ENCODE measurements around the gene SCRN2.

SCRN2 gene

DNA sequence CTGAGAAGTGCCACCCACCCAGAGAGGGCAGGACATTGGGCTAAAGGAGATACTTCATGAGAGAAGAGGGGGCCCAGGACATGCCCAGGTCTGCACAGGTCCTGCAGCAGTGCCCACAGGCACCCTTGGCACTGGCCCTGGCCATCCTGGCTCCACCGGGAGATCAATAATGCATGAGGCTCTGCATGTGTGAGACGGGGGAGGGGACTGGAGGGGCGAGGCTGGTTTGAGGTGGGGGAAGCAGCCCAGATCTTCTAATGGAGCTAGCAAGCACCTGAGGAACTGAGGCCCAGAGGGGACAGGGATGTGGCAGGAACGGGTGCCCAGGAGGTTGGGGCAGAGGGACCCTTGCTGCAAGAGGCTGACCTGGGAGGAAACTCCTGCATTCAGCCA lies 20.0 kb downstream of the SCRN2 start:
- ATAC-seq, result peak; percentile 1; the same call in 2 of the 3 replicates
- no peak for TF ChIP-seq PPARA (CRISPR knock-in tag; IDR thresholded peaks at IDR 0.05; ENCODE audit: borderline replicate concordance)
- no peak for TF ChIP-seq TOX (CRISPR knock-in tag; IDR thresholded peaks at IDR 0.05; ENCODE audit: borderline replicate concordance)
- TF ChIP-seq, protein P1, sequence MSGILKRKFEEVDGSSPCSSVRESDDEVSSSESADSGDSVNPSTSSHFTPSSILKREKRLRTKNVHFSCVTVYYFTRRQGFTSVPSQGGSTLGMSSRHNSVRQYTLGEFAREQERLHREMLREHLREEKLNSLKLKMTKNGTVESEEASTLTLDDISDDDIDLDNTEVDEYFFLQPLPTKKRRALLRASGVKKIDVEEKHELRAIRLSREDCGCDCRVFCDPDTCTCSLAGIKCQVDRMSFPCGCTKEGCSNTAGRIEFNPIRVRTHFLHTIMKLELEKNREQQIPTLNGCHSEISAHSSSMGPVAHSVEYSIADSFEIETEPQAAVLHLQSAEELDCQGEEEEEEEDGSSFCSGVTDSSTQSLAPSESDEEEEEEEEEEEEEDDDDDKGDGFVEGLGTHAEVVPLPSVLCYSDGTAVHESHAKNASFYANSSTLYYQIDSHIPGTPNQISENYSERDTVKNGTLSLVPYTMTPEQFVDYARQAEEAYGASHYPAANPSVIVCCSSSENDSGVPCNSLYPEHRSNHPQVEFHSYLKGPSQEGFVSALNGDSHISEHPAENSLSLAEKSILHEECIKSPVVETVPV (CRISPR knock-in tag; IDR thresholded peaks at IDR 0.05), result no peak
- TF ChIP-seq SNAI2 (CRISPR knock-in tag; IDR thresholded peaks at IDR 0.05), result no peak
- TF ChIP-seq, protein P2, sequence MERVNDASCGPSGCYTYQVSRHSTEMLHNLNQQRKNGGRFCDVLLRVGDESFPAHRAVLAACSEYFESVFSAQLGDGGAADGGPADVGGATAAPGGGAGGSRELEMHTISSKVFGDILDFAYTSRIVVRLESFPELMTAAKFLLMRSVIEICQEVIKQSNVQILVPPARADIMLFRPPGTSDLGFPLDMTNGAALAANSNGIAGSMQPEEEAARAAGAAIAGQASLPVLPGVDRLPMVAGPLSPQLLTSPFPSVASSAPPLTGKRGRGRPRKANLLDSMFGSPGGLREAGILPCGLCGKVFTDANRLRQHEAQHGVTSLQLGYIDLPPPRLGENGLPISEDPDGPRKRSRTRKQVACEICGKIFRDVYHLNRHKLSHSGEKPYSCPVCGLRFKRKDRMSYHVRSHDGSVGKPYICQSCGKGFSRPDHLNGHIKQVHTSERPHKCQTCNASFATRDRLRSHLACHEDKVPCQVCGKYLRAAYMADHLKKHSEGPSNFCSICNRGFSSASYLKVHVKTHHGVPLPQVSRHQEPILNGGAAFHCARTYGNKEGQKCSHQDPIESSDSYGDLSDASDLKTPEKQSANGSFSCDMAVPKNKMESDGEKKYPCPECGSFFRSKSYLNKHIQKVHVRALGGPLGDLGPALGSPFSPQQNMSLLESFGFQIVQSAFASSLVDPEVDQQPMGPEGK (CRISPR knock-in tag; IDR thresholded peaks at IDR 0.05; ENCODE audit: borderline replicate concordance), result no peak
- no peak for TF ChIP-seq ZFP30 (CRISPR knock-in tag; IDR thresholded peaks at IDR 0.05)
- TF ChIP-seq TCF4 (CRISPR knock-in tag; IDR thresholded peaks at IDR 0.05; ENCODE audit: borderline replicate concordance), result no peak
- no peak for TF ChIP-seq ZC3H10 (CRISPR knock-in tag; IDR thresholded peaks at IDR 0.05)
- TF ChIP-seq BACH2 (CRISPR knock-in tag; IDR thresholded peaks at IDR 0.05; ENCODE audit: borderline replicate concordance), result no peak
- TF ChIP-seq, protein P3, sequence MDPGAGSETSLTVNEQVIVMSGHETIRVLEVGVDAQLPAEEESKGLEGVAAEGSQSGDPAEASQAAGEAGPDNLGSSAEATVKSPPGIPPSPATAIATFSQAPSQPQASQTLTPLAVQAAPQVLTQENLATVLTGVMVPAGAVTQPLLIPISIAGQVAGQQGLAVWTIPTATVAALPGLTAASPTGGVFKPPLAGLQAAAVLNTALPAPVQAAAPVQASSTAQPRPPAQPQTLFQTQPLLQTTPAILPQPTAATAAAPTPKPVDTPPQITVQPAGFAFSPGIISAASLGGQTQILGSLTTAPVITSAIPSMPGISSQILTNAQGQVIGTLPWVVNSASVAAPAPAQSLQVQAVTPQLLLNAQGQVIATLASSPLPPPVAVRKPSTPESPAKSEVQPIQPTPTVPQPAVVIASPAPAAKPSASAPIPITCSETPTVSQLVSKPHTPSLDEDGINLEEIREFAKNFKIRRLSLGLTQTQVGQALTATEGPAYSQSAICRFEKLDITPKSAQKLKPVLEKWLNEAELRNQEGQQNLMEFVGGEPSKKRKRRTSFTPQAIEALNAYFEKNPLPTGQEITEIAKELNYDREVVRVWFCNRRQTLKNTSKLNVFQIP (CRISPR knock-in tag; IDR thresholded peaks at IDR 0.05; ENCODE audit: borderline replicate concordance, low read depth), result no peak
- TF ChIP-seq ISL1 (CRISPR knock-in tag; IDR thresholded peaks at IDR 0.05), result no peak
- TF ChIP-seq CSDC2 (CRISPR knock-in tag; IDR thresholded peaks at IDR 0.05), result no peak
- TF ChIP-seq, protein P4, sequence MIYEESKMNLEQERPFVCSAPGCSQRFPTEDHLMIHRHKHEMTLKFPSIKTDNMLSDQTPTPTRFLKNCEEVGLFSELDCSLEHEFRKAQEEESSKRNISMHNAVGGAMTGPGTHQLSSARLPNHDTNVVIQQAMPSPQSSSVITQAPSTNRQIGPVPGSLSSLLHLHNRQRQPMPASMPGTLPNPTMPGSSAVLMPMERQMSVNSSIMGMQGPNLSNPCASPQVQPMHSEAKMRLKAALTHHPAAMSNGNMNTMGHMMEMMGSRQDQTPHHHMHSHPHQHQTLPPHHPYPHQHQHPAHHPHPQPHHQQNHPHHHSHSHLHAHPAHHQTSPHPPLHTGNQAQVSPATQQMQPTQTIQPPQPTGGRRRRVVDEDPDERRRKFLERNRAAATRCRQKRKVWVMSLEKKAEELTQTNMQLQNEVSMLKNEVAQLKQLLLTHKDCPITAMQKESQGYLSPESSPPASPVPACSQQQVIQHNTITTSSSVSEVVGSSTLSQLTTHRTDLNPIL (CRISPR knock-in tag; IDR thresholded peaks at IDR 0.05; ENCODE audit: low read depth), result no peak
- TF ChIP-seq RARB (CRISPR knock-in tag; IDR thresholded peaks at IDR 0.05), result no peak
- TF ChIP-seq ZFP3 (CRISPR knock-in tag; IDR thresholded peaks at IDR 0.05), result no peak
- no peak for TF ChIP-seq ZNF8 (CRISPR knock-in tag; IDR thresholded peaks at IDR 0.05)

DNA sequence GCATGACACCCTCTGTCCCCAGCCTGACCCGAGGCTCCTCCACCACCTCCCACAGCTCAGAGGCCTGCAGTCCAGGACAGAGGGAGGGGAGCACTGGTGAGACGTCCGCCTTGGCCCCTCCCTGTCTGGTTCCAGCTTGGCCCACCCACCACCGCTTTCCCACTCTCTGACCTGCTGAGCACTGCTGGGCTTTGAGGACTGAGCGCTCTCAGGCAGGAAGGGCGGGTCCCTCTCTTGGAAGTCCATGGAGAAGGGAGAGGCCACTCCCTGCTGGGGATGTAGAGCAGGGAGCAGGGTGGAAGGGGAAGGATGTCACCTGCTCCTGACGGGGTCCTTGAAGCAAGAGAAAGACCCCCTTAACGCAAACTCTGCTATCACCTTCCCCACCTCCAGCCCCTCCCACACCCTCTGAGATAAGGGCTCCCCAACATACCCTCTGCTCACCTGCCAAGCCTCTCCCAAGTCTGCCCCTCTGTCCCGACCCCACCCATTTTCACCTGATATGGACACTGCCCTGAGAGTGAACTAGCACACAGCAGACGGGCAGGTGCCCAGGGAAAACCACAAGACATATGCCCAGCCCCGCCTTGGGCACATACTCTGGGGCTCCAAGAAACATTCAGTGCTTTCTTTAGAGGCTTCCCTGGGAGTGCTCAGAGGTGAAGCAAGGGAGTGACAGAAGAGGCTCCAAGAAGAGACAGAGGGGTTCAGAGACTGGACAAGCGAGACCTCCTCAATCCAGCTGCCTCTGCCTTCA lies 20.9 kb downstream of the SCRN2 start:
- no peak for TF ChIP-seq BACH2 (CRISPR knock-in tag; IDR thresholded peaks at IDR 0.05; ENCODE audit: borderline replicate concordance)
- no peak for TF ChIP-seq TCF4 (CRISPR knock-in tag; IDR thresholded peaks at IDR 0.05; ENCODE audit: borderline replicate concordance)
- TF ChIP-seq ZNF565 (CRISPR knock-in tag; conservative IDR thresholded peaks at IDR 0.05; ENCODE audit: low read depth), result no peak
- TF ChIP-seq TOX (CRISPR knock-in tag; IDR thresholded peaks at IDR 0.05; ENCODE audit: borderline replicate concordance), result no peak
- TF ChIP-seq RARB (CRISPR knock-in tag; IDR thresholded peaks at IDR 0.05), result no peak
- no peak for ATAC-seq

DNA sequence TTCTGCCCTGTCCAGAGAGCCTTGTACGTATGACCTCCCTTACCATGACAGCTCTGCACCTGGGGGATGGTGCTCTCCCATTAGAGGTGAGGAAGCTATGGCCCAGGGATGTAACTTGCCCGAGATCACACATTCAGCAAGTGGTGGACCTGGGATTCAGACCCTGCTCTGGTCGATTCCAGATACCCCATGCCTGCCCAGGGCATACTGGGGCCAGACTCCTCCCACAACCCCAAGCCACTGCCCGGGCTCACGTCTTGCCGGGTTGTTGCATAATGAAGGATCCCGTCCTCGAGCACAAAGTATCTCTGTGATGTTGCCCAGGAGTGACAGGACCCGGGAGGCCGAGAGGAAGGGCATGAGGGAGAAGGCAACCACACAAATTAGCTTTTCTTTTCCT lies 21.6 kb downstream of the SCRN2 start:
- TF ChIP-seq TCF4 (CRISPR knock-in tag; IDR thresholded peaks at IDR 0.05; ENCODE audit: borderline replicate concordance), result no peak
- no peak for TF ChIP-seq RARB (CRISPR knock-in tag; IDR thresholded peaks at IDR 0.05)
- no peak for ATAC-seq

DNA sequence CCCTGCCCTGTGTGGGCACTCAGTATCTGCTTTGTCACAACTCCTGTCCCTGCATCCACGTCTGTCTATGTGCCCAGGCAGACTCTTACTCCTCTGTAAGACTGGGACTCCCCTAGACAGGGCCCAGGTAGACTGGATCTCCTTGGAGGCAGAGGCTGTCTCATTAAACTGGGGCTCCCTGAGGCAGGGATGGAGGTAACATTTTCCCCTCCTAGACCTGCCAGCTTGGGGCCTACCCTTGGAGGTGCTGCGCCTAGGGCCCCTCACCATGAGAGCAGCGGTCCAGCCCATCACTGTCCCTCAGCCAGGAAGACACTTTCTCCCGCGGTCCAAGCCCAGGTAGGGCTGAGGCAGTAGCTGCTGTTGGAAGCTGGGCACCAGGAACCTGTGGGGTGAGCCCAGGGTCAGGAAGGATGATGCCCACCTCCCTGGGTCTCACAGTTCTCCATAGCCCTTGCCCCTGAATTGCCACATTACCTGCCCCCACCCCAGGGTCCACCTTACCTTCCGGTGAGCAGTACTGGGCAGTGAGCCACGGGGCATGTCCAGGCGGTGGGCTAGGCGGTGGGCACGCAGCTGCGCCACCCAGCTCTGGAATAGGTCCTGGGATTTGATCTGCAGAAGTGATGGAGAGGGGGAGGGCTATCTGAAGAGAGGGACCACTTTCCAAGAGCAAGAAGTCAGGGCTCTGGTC lies 22.9 kb downstream of the SCRN2 start:
- ATAC-seq, result no peak
- TF ChIP-seq ESRRG (CRISPR knock-in tag; IDR thresholded peaks at IDR 0.05) (no peak), OSR1 (CRISPR knock-in tag; IDR thresholded peaks at IDR 0.05) (no peak)
- TF ChIP-seq, protein P2 (CRISPR knock-in tag; IDR thresholded peaks at IDR 0.05; ENCODE audit: borderline replicate concordance), result no peak
- TF ChIP-seq, protein P5, sequence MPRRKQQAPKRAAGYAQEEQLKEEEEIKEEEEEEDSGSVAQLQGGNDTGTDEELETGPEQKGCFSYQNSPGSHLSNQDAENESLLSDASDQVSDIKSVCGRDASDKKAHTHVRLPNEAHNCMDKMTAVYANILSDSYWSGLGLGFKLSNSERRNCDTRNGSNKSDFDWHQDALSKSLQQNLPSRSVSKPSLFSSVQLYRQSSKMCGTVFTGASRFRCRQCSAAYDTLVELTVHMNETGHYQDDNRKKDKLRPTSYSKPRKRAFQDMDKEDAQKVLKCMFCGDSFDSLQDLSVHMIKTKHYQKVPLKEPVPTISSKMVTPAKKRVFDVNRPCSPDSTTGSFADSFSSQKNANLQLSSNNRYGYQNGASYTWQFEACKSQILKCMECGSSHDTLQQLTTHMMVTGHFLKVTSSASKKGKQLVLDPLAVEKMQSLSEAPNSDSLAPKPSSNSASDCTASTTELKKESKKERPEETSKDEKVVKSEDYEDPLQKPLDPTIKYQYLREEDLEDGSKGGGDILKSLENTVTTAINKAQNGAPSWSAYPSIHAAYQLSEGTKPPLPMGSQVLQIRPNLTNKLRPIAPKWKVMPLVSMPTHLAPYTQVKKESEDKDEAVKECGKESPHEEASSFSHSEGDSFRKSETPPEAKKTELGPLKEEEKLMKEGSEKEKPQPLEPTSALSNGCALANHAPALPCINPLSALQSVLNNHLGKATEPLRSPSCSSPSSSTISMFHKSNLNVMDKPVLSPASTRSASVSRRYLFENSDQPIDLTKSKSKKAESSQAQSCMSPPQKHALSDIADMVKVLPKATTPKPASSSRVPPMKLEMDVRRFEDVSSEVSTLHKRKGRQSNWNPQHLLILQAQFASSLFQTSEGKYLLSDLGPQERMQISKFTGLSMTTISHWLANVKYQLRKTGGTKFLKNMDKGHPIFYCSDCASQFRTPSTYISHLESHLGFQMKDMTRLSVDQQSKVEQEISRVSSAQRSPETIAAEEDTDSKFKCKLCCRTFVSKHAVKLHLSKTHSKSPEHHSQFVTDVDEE (CRISPR knock-in tag; IDR thresholded peaks at IDR 0.05), result no peak

Data from SK-N-SH treated with all-trans-retinoic acid at 6 μM for 48 hours (cell line).